Esophagus (tissue), 2 donors: ENCODE results near the gene CDRT15. TPM values are rescaled to one million over a fixed set of nuclear protein-coding genes. Genes with fewer than 3 reads are reported as not detected.
"Not testable (repeated sequence)": the region's sequence is repeated elsewhere in the genome, so short reads cannot be mapped to it uniquely, and the experiment has no call there.

Experiments used
- H3K27ac ChIP-seq, 2 donors: one replicate each; pipeline ENCODE4 v1.5.1; 2013; ENCODE audit warnings: low read depth in 2 of 2, mild to moderate bottlenecking in 2 of 2, inconsistent platforms in 1 of 2, low read length in 1 of 2, moderate library complexity in 1 of 2
- H3K27me3 ChIP-seq, 2 donors: one replicate each; pipeline ENCODE4 v1.6.1; 2013; ENCODE audit warnings: low read length in 2 of 2, control low read depth in 1 of 2, mild to moderate bottlenecking in 1 of 2; ENCODE audit not compliant: insufficient read depth in 2 of 2, control insufficient read depth in 1 of 2
- H3K36me3 ChIP-seq, 2 donors: one replicate each; pipeline ENCODE4 v1.6.1; 2013; ENCODE audit warnings: low read length in 1 of 2; ENCODE audit not compliant: control insufficient read depth in 2 of 2, insufficient read depth in 2 of 2
- H3K4me1 ChIP-seq, 2 donors: one replicate each; pipeline ENCODE4 v1.6.1; 2013; ENCODE audit warnings: low read length in 1 of 2; ENCODE audit not compliant: control insufficient read depth in 2 of 2, insufficient read depth in 2 of 2
- H3K4me3 ChIP-seq, 2 donors: one replicate each; pipeline ENCODE4 v1.5.1; 2013; ENCODE audit warnings: low read length in 2 of 2, mild to moderate bottlenecking in 2 of 2, low read depth in 1 of 2, moderate library complexity in 1 of 2
- H3K9me3 ChIP-seq, 2 donors: one replicate each; pipeline ENCODE4 v1.6.1; 2013; ENCODE audit warnings: mild to moderate bottlenecking in 2 of 2, low read depth in 1 of 2, low read length in 1 of 2, moderate library complexity in 1 of 2; ENCODE audit not compliant: control insufficient read depth in 2 of 2, insufficient read depth in 1 of 2
- WGBS, 2 donors: extraction: QIAGEN DNeasy Blood & Tissue Kit; methylation state at CpG; one replicate each; pipeline ENCODE4 v1.1.7; 2013; 5-methylcytosine and 5-hydroxymethylcytosine counted together
- polyA plus RNA-seq, 2 donors: library from polyadenylated mRNA; stranded (reverse); fragments of 200-250 nt; gene quantifications; one replicate each; pipeline ENCODE4 v1.2.3, GENCODE V29; 2013
- donor health status: healthy with polysubstance abuse.
- donor health status: Bipolar disorder and iron deficiency.

Gene CDRT15
- polyA plus RNA-seq, 2 donors, result not detected

GRCh38 chr17:14196377-14196997 lies 40.2 kb downstream of the CDRT15 start:
- WGBS, 2 donors, result 84 to 90% methylated on average over 4 of the region's 4 CpGs
- no peaks in the 10 kb centered on the region for H3K27me3 ChIP-seq
- peaks cover 0 to 10% of the 10 kb centered on the region in 2 donors for H3K36me3 ChIP-seq
- no peak overlapping the region for H3K27ac ChIP-seq
- H3K9me3 ChIP-seq, result peaks cover 0 to 2% of the 10 kb centered on the region in 2 donors
- no peak overlapping the region for H3K4me3 ChIP-seq
- H3K4me1 ChIP-seq, result no peaks in the 10 kb centered on the region

GRCh38 chr17:14192636-14193344 lies 43.9 kb downstream of the CDRT15 start:
- WGBS, 2 donors, result 74 to 85% methylated on average over 12 of the region's 13 CpGs
- not testable (repeated sequence) for H3K36me3 ChIP-seq, H3K27me3 ChIP-seq, H3K4me3 ChIP-seq, H3K9me3 ChIP-seq, H3K27ac ChIP-seq, H3K4me1 ChIP-seq

DNA sequence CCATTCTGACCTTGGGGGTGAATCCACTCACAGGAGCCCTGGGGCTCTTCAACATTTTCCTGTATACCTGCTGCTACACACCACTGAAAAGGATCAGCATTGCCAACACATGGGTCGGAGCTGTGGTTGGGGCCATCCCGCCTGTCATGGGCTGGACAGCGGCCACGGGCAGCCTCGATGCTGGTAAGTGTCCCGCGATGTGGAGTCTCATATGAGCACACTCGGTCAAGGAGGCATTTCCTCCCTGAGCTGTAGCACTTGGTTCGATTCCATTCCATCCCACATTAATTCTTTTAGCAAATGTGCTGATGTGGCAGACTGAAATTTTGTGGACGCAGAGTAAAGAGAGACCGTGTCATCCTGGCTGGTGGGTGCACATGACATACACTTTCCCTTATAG lies 44.6 kb downstream of the CDRT15 start:
- H3K27me3 ChIP-seq, H3K36me3 ChIP-seq, H3K27ac ChIP-seq, H3K4me1 ChIP-seq, H3K9me3 ChIP-seq, H3K4me3 ChIP-seq: not testable (repeated sequence)
- WGBS, 2 donors, result 79 to 83% methylated on average over 7 to 11 of the region's 11 CpGs

DNA sequence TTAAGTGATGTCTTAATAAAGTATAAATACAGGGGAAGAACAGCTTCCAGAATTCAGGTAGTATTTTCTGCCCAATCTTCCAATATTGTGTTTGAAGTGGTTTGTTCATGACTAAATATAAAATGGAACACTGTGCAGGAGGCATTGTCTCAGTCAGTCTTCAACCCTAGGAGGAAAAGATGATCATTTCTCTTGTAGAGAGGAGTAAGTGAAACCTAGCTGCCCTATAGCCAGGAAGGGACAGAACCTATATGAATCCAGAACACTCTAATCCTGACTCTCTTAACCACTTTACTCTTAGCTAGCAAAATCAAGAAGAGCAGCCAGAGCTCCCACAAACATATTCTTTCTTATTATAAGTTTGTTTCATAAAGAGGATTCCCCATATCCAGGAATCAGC lies 45.2 kb downstream of the CDRT15 start:
- not testable (repeated sequence) for H3K36me3 ChIP-seq, H3K9me3 ChIP-seq, H3K4me1 ChIP-seq, H3K4me3 ChIP-seq, H3K27me3 ChIP-seq, H3K27ac ChIP-seq

- H3K9me3 ChIP-seq, H3K4me3 ChIP-seq, H3K36me3 ChIP-seq, H3K4me1 ChIP-seq, H3K27me3 ChIP-seq, H3K27ac ChIP-seq: not testable (repeated sequence)
- WGBS, 2 donors, result 85 to 86% methylated on average over 1 of the region's 1 CpG
Observed at GRCh38 chr17:14190774-14191173, 45.9 kb downstream of the CDRT15 start.

DNA sequence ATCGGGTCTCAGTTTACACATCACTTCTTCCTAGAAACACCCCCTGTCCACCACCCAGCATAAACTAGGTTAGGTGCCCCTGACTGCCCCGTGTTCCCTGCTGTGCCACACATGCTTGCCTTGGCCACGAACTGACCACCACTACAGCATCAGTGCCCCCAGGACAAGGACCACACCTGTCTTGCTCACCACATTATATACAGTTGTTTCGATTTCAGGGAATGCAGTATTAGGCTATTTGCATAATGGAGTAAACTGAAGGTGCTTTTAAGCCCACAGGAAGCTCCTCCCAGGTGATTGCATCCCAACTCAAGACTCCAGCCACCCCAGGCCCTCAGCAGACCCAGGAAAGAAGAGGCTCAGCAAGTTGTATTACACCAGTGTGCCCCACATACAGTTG lies 50.2 kb downstream of the CDRT15 start:
- 84 to 100% methylated on average over 1 to 2 of the region's 4 CpGs for WGBS, 2 donors
- H3K4me3 ChIP-seq, result not testable (repeated sequence)

More for the DNA sequence above, 50.2 kb downstream of the CDRT15 start:
- H3K4me1 ChIP-seq, H3K36me3 ChIP-seq, H3K27me3 ChIP-seq, H3K9me3 ChIP-seq, H3K27ac ChIP-seq: not testable (repeated sequence)

Other genes starting within 250 kb of the CDRT15 start
- 1 to 10 TPM; 6.8 to 9.7 TPM for gene COX10, start 167.4 kb downstream of the CDRT15 start, polyA plus RNA-seq
- gene HS3ST3B1, start 64.2 kb upstream of the CDRT15 start, polyA plus RNA-seq, result 1 to 10 TPM; 1.4 to 1.7 TPM